ENCODE results near the gene ADCY2.

The ADCY2 gene

GRCh38 chr5:7754490-7754889 is 358.6 kb downstream of the ADCY2 start:
- DNase-seq, result no peak

- no peak for DNase-seq
These were observed 359.2 kb downstream of the ADCY2 start for GRCh38 chr5:7754997-7755596.

DNA sequence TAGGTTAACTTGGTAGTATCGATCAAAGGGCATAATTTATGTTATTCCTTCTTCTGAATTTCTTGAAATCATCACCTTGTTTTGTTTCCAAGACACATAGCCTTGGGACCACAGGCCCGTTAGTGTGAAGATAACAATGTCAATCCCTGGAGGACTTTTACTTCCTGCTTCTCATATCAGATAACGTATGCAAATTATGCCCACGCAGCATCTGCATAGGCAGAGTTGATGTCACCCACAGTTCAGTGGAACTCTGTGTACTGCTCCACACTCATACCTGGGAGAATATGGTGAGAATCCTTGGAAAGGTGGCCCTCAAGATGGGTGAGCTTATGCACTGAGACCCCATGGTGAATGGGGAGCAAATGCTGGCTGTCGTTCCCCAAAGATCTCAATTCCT is 360.0 kb downstream of the ADCY2 start:
- DNase-seq, result no peak

GRCh38 chr5:7756453-7756852 is 360.5 kb downstream of the ADCY2 start:
- no peak for DNase-seq

DNA sequence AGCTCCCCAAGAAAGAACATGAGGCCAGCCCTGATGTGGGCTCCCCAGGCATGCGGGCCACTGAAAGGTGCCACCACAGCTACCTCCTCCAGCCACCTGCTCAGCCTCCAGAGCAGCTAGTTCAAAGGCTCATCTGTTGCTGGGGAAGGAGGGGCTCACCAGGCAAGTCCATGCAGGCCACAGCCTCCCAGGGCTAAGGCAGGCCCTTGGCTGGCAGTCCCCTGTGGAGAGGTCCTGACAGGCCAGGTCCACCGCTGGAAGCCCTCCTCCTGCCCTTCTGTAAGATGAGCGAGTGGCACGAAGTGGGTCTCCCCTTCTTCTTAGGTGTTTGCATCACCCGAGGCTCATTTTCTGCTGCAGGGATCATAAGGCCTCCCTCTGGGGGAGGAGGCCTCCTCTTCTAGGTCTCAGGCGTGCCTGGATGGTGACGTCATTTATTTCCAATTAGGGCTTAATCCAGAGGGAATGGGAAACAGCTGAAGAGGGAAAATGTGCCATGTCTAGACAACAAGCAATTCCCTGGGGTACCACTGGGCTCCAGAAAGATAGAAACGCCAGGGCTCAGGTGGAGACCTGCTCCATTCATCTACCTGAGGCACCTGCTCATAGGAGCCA is 363.4 kb downstream of the ADCY2 start:
- no peak for DNase-seq

- DNase-seq, result no peak
These were observed 364.1 kb downstream of the ADCY2 start for GRCh38 chr5:7759951-7760580.

DNA sequence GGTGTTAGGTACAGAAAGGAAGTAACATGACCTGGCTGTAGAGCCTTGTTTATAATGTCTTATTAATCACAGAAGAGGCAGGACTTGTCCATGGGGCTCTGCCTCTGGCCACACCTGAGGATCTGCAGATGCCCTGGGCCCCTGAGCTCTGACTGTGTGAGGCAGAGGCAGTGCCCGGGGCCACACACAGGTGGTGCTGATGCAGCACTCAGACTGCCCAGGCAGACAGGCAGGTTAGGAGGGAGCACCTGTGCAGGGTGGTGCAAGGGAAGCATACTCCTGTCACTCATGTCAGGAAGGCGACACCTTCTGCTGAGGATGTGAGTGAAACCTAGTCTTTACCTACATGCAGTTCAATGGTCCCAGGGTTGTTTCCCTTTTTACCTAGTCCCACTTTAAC is 366.3 kb downstream of the ADCY2 start:
- no peak for DNase-seq

- no peak for DNase-seq
These were observed 367.7 kb downstream of the ADCY2 start for GRCh38 chr5:7763621-7764072.

- DNase-seq, result no peak
These were observed 368.5 kb downstream of the ADCY2 start for GRCh38 chr5:7764452-7764851.

GRCh38 chr5:7770436-7770835 is 374.5 kb downstream of the ADCY2 start:
- no peak for DNase-seq

GRCh38 chr5:7772141-7772540 is 376.2 kb downstream of the ADCY2 start:
- DNase-seq, result no peak

DNA sequence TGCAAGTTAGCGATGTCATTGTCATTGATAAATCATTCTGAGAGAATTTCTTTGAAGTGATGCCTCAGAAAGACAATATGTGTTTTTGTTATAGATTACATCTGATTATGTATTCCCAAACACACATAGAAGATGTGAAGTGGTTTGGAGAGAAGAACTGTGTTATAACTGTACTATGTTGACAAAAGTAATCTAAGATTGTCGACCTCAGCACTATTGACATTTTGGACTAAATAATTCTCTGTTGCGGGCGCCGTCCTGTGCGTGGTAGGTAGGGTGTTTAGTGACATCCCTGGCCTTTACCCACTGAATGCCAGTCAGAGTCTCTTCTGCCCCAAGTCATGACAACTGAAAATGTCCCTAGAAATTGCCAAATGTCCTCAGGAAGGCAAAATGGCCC is 377.2 kb downstream of the ADCY2 start:
- no peak for DNase-seq

GRCh38 chr5:7776442-7776841 is 380.5 kb downstream of the ADCY2 start:
- DNase-seq, result no peak

DNA sequence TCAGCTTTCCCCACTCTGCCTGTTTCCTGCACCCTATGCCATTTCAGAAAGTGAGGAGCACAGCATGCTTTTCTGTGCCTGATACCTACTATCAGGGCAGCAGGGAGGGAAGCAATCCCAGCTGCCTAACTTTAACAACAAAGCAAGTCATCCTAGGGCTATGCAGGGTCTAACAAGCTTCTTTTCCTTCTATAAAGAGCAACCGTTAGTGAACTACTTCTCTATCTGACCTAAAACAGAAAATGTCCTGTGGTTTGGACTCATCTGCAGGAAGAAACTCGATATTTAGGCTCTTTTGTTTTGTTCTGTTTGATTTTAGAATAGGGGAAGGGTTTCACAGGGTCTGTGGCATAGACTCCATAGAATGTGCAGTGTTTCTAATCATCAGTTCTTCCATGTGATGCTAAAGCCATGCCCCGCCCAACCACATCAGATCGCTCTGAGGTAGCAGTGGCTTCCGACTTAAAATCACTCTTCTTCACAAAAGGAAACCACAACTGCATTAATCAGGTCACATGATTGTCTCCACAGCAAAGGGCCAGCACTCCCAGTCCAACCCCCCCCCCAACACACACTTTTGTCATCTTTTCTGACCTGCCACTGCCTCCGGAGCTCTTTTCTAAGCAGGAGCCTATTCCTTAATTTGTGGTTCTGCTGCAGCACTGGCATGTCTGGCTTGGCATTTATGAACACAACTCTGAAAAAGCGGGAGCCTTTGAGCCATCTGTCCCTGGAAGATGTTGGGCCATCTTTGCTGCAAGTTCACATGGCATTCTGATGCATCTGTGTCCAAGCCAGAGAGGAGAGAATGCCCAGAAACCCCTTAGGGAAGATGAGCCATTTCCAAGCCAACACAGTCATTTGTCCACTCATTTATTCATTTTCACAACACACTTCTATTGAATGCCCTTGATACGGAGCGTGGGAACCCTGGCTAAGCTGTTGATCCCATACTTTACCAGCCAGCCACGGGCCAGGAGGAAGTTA is 383.4 kb downstream of the ADCY2 start:
- DNase-seq, result no peak

GRCh38 chr5:7781899-7782298 is 386.0 kb downstream of the ADCY2 start:
- no peak for DNase-seq

DNA sequence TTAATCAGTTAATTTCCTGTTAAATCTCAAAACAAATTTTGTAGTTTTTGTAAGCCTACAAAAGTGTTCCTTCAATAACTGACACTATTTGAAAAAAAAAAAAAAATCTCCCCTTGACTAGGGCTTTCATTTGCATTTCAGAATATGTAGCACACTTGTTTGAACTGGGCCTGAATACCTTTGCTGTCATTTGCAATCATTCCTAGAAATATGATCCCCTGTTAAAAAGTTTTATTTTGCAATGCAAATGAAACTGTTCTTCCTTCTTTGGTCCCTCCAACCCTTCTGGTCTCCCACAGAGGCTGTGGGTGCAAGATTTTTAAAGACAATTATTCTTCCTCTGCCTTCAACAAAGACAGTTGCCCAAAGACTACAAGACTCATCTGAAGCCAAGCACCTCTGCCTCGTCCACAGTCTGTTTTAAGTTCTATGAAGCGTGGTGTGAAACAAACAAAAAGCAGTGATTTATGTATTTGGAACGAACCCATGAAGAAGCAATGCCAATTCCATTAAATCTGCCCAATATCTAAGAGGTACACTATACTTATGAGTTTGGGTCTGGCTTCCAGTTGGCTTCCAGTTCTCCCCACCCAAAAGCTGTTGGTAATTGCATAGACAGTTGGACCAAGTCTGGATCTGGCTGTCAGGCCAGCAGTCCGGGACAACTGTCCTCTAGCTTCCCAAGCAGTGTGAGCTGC is 388.9 kb downstream of the ADCY2 start:
- DNase-seq, result no peak

DNA sequence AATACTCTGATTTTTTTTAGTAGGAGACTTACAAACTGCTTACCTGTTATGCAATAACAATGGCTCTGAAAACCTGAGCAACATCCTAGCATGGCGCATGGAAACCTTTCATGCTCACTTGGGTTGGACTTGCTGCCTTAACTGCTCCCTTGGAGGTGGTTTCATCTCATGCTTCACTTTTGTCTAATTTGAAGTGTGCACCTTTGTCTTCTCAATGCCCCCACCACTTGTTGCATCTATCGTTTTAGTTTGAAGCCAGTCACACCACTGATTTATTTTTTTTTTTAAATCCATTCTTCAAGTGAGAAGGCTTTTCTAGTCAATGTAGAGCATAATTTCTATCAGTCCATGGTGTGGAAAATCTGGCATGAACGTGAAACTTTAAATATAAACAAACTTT is 391.8 kb downstream of the ADCY2 start:
- DNase-seq, result no peak

GRCh38 chr5:7789567-7789966 is 393.6 kb downstream of the ADCY2 start:
- no peak for DNase-seq

DNA sequence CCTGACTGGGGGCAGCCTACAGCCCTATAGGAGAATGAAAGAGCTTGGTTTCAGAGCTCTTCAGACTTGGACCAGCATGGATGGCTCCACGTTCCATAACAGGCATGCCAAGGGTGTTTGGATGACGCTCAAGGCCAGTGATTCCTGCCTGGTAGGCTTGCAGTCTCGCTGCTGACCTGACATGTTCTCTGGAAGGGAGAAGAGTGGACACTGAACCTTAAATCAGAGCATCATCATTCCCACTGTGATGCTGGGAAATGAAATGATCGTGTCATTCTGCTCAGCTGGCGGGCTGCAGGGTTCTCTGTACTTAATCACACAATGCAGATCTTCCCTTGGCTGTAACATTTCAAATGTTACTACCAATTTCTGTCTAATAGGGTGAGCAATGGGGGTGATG is 398.0 kb downstream of the ADCY2 start:
- DNase-seq, result no peak

DNA sequence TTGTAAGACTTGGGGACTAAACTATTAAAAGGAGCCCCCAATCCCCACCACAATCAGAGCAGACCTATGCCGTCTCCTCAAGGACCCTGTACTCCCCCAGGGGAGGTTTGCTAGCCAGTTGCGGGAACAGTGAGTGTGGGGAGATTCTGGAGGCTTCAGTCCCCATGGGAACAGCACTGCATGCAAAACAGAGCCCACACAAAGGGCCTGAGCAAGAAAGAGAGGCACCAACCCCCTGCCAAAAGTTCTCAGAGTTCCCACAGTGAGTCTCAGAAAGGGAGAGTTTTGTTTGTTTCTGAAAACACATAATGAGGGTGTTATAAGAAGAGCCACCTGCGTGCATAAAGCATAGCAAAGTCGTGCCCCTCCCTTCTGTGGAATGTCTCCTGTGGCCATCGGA is 398.4 kb downstream of the ADCY2 start:
- DNase-seq, result no peak

DNA sequence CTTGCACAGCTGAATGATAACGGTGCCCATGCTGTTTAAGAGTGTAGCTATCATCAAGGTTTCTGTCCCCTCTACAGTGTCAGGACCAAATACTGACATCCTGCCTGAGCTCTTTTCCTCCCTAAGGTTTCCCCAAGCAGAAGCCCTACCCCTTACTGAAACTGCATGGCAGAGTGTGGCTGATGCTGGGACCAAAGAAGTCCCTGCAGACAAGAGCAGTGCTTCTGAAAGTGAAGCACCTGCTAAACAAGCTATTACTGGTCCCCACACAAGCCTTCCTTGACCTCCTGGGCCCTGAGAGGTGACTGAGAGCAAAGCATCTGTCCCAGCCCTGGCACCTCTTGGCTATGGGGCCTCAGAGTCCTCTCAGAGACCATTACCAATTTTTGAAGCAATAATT is 398.9 kb downstream of the ADCY2 start:
- no peak for DNase-seq

DNA sequence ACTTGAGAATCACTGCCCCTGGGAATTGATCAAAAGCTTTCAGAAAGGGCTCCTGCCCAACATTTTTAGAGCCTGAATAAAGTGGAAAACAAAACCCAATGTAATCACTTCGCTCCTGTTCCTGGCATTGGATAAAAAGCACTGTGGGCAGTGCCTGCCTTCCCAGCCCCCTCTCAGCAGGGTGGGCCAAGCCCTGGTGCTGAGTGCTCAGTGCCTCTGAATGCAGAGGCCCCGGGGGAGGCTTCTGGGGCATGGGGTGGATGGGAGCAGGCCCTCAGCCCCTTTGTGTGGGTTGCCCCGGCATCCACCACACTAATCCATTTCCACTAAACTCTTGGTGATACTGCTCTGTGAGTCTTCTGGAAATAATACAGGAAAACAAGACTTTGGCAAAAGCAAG is 399.4 kb downstream of the ADCY2 start:
- no peak for DNase-seq

Data from activated gamma-delta T cell treated with Interleukin-2 at 50 U/mL for 16 hours (primary cell).